ENCODE data around the gene SPATA13.

SPATA13 gene

DNA sequence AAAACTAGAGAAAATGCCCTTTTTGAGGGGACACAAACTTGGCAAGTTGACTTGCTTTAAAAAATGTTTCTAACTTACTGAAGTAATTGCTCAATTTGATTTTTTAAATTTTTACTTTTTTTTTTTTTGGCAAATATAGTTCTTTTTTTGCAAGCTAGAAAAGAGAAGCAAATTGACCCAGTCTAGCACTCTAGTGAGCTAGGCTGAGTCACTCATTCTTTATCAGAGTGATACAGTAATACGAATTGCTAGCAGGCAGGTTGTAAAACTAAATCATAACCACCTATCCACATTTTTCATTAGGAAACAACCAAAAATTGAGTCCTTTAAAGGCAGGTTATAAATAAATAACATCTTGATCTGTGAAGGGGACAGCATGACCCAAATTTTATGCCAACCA lies 97.0 kb downstream of the SPATA13 start:
- TF ChIP-seq, protein P1, sequence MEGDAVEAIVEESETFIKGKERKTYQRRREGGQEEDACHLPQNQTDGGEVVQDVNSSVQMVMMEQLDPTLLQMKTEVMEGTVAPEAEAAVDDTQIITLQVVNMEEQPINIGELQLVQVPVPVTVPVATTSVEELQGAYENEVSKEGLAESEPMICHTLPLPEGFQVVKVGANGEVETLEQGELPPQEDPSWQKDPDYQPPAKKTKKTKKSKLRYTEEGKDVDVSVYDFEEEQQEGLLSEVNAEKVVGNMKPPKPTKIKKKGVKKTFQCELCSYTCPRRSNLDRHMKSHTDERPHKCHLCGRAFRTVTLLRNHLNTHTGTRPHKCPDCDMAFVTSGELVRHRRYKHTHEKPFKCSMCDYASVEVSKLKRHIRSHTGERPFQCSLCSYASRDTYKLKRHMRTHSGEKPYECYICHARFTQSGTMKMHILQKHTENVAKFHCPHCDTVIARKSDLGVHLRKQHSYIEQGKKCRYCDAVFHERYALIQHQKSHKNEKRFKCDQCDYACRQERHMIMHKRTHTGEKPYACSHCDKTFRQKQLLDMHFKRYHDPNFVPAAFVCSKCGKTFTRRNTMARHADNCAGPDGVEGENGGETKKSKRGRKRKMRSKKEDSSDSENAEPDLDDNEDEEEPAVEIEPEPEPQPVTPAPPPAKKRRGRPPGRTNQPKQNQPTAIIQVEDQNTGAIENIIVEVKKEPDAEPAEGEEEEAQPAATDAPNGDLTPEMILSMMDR (IDR thresholded peaks at IDR 0.05), result no peak
- Mint-ChIP-seq H3K4me1 (peaks cover 16% of the 10 kb centered on the region), H3K27me3 (ENCODE audit: low read depth, poor library complexity) (peaks cover 2% of the 10 kb centered on the region), H3K27ac (no peak overlapping the region), H3K4me3 (no peak overlapping the region), H3K36me3 (ENCODE audit: low read depth) (peaks cover 7% of the 10 kb centered on the region), H3K9me3 (no peaks in the 10 kb centered on the region)
- no peak for DNase-seq

DNA sequence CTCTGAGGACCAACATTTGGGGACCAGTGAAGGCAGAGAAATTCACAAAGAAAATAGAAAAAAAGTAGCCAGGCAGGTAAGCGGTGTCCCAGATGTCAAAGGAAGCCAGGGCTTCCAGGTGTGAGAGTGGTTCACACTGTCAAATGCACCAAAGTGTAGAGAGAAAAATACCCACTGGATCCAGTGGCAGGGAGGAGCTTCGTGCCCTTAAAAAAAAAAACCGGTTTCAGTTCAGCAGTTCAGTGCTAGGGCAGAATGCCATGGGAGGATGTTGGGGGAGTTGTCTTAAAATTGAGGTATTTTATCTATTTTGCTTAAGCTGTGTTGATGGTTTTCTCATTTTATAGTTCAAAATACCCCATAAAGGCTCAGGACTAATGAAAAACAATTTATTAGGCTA lies 101.0 kb downstream of the SPATA13 start:
- TF ChIP-seq, protein P1 (IDR thresholded peaks at IDR 0.05), result no peak
- Mint-ChIP-seq H3K27me3 (ENCODE audit: low read depth, poor library complexity) (peaks cover 2% of the 10 kb centered on the region), H3K36me3 (ENCODE audit: low read depth) (no peaks in the 10 kb centered on the region), H3K4me1 (peaks cover 9% of the 10 kb centered on the region), H3K4me3 (no peak overlapping the region), H3K9me3 (no peaks in the 10 kb centered on the region), H3K27ac (no peak overlapping the region)
- DNase-seq, result no peak

DNA sequence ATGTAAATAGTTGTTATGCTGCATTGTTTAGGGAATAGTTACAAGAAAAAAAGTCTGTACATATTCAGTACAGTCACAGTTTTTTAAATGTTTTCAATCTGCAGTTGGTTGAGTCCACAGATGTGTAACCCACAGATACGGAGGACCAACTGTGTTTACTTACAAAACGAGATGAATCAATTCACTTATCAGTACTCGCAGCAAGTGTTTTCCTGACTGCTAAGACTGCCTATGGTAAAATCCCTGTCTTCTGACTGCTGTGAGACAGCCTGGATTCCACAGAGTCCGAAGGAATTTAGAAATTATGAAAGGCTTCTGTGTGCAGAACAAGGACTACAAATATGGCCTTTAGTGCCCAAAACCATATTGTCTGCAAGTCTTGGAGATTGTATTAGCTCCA lies 103.1 kb downstream of the SPATA13 start:
- no peaks in the 10 kb centered on the region for H3K36me3 Mint-ChIP-seq (ENCODE audit: low read depth)
- no peak overlapping the region for H3K4me3 Mint-ChIP-seq
- peaks cover 5% of the 10 kb centered on the region for H3K27me3 Mint-ChIP-seq (ENCODE audit: low read depth, poor library complexity)
- no peak overlapping the region for H3K27ac Mint-ChIP-seq
- TF ChIP-seq, protein P1 (IDR thresholded peaks at IDR 0.05), result no peak
- DNase-seq, result no peak
- peaks cover 9% of the 10 kb centered on the region for H3K4me1 Mint-ChIP-seq
- H3K9me3 Mint-ChIP-seq, result no peaks in the 10 kb centered on the region

DNA sequence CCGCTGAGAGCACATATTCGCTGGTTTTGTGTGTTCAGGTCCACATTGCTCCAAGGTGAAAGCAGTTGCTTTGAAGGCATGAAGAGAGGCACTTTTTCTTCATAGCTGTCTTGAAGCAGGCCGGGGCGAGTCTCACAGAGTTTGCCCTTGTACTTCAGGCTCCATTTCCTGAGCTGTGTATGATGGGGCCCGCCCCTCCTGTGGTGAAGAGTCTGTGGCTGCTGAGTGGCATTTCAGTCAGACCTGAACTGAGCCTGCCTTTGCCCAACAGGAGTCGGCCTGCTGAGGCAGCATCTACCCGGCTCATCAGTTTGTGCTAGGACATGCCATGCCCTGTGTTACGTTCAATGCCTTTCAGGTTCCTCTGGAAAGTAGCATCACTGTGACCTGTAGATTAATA lies 104.5 kb downstream of the SPATA13 start:
- Mint-ChIP-seq H3K9me3 (no peaks in the 10 kb centered on the region), H3K36me3 (ENCODE audit: low read depth) (no peaks in the 10 kb centered on the region), H3K27me3 (ENCODE audit: low read depth, poor library complexity) (peaks cover 5% of the 10 kb centered on the region), H3K4me1 (peaks cover 9% of the 10 kb centered on the region), H3K4me3 (no peak overlapping the region), H3K27ac (no peak overlapping the region)
- DNase-seq, result no peak
- TF ChIP-seq, protein P1 (IDR thresholded peaks at IDR 0.05), result no peak

DNA sequence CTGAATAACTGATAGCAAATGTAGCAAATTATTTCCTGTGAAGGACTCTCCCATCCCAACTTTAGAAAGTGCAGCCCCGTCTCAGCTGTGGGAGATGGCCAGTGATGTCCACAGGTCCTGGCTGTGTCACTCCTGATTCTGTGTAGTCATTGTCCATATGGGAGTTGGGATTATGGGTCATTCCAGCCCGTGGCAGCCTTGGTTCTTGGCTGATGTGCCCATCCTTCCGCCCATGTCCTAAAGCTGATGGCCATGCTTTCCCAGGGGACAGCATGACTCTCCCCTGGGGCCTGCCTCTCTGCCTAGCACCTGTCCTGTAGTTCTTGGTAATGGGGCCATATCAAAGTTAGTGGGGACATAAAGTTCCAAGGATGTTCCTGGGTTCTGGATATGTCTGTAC lies 104.9 kb downstream of the SPATA13 start:
- Mint-ChIP-seq H3K9me3 (no peaks in the 10 kb centered on the region), H3K27ac (no peak overlapping the region), H3K4me1 (peaks cover 11% of the 10 kb centered on the region), H3K27me3 (ENCODE audit: low read depth, poor library complexity) (peaks cover 5% of the 10 kb centered on the region), H3K36me3 (ENCODE audit: low read depth) (no peaks in the 10 kb centered on the region), H3K4me3 (no peak overlapping the region)
- DNase-seq, result no peak
- TF ChIP-seq, protein P1 (IDR thresholded peaks at IDR 0.05), result no peak

DNA sequence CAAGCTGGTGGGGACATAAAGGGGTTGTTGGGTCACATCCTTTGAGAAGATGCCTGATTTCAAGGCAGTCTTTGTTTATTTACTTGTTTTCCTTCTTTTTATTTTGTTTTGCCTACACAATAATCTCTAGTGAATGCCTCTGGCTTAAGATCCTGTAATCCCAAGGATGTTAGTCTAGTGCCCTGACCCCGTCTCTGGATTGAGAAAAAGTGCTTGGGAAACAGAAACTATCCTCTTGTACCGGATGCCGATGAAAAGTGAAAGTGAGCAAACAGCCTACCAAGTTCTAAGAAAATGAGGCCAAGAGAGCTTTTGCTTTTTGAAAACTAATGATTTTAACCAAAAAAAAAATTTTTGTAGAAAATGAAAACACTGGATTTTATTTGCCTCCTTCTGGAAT lies 106.8 kb downstream of the SPATA13 start:
- H3K4me3 Mint-ChIP-seq, result no peak overlapping the region
- DNase-seq, result no peak
- H3K36me3 Mint-ChIP-seq (ENCODE audit: low read depth), result no peaks in the 10 kb centered on the region
- no peaks in the 10 kb centered on the region for H3K9me3 Mint-ChIP-seq
- peaks cover 18% of the 10 kb centered on the region for H3K4me1 Mint-ChIP-seq
- TF ChIP-seq, protein P1 (IDR thresholded peaks at IDR 0.05), result no peak
- H3K27ac Mint-ChIP-seq, result no peak overlapping the region
- H3K27me3 Mint-ChIP-seq (ENCODE audit: low read depth, poor library complexity), result peaks cover 5% of the 10 kb centered on the region

All from nephron progenitor cell (in vitro differentiated cells).